ENCODE measurements around the gene IQCM.

DNA sequence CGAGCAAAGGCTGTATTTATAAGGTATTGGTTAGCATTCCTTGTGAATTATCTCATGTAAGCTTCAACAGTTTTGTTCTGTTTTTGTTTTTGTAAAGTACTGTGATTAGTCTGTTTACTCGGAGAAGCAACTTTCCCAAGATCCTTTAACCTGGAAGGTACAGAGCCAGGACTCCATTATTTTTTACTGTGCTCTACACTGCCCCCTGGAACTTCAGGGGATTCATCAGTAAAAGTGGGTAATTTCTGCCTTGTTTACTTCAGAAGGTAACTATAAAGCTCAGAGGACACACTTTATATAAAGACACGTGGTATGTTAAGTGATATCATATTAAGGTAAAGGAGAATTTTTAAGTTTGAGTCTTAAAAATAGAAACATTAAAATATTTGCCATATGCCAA, 124.9 kb downstream of the IQCM start:
- TF ChIP-seq, protein P1, sequence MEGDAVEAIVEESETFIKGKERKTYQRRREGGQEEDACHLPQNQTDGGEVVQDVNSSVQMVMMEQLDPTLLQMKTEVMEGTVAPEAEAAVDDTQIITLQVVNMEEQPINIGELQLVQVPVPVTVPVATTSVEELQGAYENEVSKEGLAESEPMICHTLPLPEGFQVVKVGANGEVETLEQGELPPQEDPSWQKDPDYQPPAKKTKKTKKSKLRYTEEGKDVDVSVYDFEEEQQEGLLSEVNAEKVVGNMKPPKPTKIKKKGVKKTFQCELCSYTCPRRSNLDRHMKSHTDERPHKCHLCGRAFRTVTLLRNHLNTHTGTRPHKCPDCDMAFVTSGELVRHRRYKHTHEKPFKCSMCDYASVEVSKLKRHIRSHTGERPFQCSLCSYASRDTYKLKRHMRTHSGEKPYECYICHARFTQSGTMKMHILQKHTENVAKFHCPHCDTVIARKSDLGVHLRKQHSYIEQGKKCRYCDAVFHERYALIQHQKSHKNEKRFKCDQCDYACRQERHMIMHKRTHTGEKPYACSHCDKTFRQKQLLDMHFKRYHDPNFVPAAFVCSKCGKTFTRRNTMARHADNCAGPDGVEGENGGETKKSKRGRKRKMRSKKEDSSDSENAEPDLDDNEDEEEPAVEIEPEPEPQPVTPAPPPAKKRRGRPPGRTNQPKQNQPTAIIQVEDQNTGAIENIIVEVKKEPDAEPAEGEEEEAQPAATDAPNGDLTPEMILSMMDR (IDR thresholded peaks at IDR 0.05 in 8 of 11, conservative IDR thresholded peaks at IDR 0.05 in 3 of 11), result no peak
- TF ChIP-seq POLR2AphosphoS5 (IDR thresholded peaks at IDR 0.05) (no peak), POLR2A (IDR thresholded peaks at IDR 0.05) (no peak)

All from spleen (tissue), 7 donors.